ENCODE results near the gene PLXNB2.

GRCh38 chr22:50269970-50270665 is 37.3 kb downstream of the PLXNB2 start, which contains the start of gene MAPK11:
- no peak for TF ChIP-seq CTCF (conservative IDR thresholded peaks at IDR 0.05 in 1 of 2, IDR thresholded peaks at IDR 0.05 in 1 of 2; ENCODE audit: low read depth in 1 of 2, low read length in 2 of 2)
- no peak for TF ChIP-seq EZH2 (IDR thresholded peaks at IDR 0.05; ENCODE audit: low read length, missing control alignments)
